ENCODE measurements around the gene PTGFRN.
"Not testable (repeated sequence)": the region's sequence is repeated elsewhere in the genome, so short reads cannot be mapped to it uniquely, and the experiment has no call there.

Gene PTGFRN

GRCh38 chr1:116931016-116931918, 21.6 kb downstream of the PTGFRN start:
- DNase-seq (ENCODE audit: extremely low read depth, low read depth), result no peak
- no peak overlapping the region for H3K4me3 ChIP-seq (replicated peaks; ENCODE audit: low read depth, low read length)
- no peak for TF ChIP-seq CTCF (IDR thresholded peaks at IDR 0.05; ENCODE audit: low read depth, low read length, missing control alignments)

- DNase-seq (ENCODE audit: extremely low read depth, low read depth), result no peak
- no peak for TF ChIP-seq CTCF (IDR thresholded peaks at IDR 0.05; ENCODE audit: low read depth, low read length, missing control alignments)
- no peak overlapping the region for H3K4me3 ChIP-seq (replicated peaks; ENCODE audit: low read depth, low read length)
These were observed 24.1 kb downstream of the PTGFRN start for GRCh38 chr1:116933606-116934515.

- H3K4me3 ChIP-seq (replicated peaks; ENCODE audit: low read depth, low read length), result no peak overlapping the region
- no peak for DNase-seq (ENCODE audit: extremely low read depth, low read depth)
- peak; percentile 16 for TF ChIP-seq CTCF (IDR thresholded peaks at IDR 0.05; ENCODE audit: low read depth, low read length, missing control alignments)
These were observed 25.0 kb downstream of the PTGFRN start for GRCh38 chr1:116934586-116935207.

GRCh38 chr1:116938216-116938615, 28.5 kb downstream of the PTGFRN start:
- no peak for DNase-seq (ENCODE audit: extremely low read depth, low read depth)
- H3K4me3 ChIP-seq (replicated peaks; ENCODE audit: low read depth, low read length), result no peak overlapping the region
- TF ChIP-seq CTCF (IDR thresholded peaks at IDR 0.05; ENCODE audit: low read depth, low read length, missing control alignments), result no peak

- DNase-seq (ENCODE audit: extremely low read depth, low read depth); H3K4me3 ChIP-seq (replicated peaks; ENCODE audit: low read depth, low read length): not testable (repeated sequence)
These were observed 30.2 kb downstream of the PTGFRN start for GRCh38 chr1:116939780-116940543.

GRCh38 chr1:116940814-116941599, 31.3 kb downstream of the PTGFRN start:
- TF ChIP-seq CTCF (IDR thresholded peaks at IDR 0.05; ENCODE audit: low read depth, low read length, missing control alignments), result no peak
- no peak for DNase-seq (ENCODE audit: extremely low read depth, low read depth)
- H3K4me3 ChIP-seq (replicated peaks; ENCODE audit: low read depth, low read length), result no peak overlapping the region
